ENCODE results near the gene OXT.

Gene OXT

GRCh38 chr20:3115190-3116107 is 44.0 kb downstream of the OXT start:
- peak; percentile 39 for DNase-seq

- no peak for DNase-seq
Observed at GRCh38 chr20:3116341-3116740, 44.9 kb downstream of the OXT start.

GRCh38 chr20:3117839-3118379 is 46.5 kb downstream of the OXT start:
- DNase-seq: peak; percentile 74

GRCh38 chr20:3119044-3119443 is 47.6 kb downstream of the OXT start:
- no peak for DNase-seq

GRCh38 chr20:3121271-3121911 is 50.0 kb downstream of the OXT start:
- DNase-seq: no peak
